ENCODE data around the gene RIN3. TPM values are rescaled to one million over a fixed set of nuclear protein-coding genes. Genes with fewer than 3 reads are reported as not detected.

The RIN3 gene
- total and polyA plus RNA-seq, 2 donors (not counting 3 experiments of a cell fraction or from before 2014, with no cell fraction given), result 5.1 to 20.8 TPM

- TF ChIP-seq POLR2A (IDR thresholded peaks at IDR 0.05; ENCODE audit: low read depth, low read length), result no peak
- TF ChIP-seq FOS (IDR thresholded peaks at IDR 0.05; ENCODE audit: borderline replicate concordance, insufficient read depth, low read length), result no peak
- no peak for TF ChIP-seq JUN (IDR thresholded peaks at IDR 0.05; ENCODE audit: borderline replicate concordance, insufficient read depth, insufficient read length, low read depth)
- TF ChIP-seq EZH2 (IDR thresholded peaks at IDR 0.05; ENCODE audit: borderline replicate concordance, low read depth, low read length, severe bottlenecking), result no peak
- TF ChIP-seq MYC (IDR thresholded peaks at IDR 0.05; ENCODE audit: low read depth, low read length), result no peak
- TF ChIP-seq CTCF (IDR thresholded peaks at IDR 0.05; ENCODE audit: extremely low read depth in 1 of 2, insufficient read depth in 1 of 2, low read depth in 1 of 2, low read length in 2 of 2), result no peak
- no peak for TF ChIP-seq POLR2AphosphoS5 (IDR thresholded peaks at IDR 0.05; ENCODE audit: insufficient read depth, low read depth, low read length)
- TF ChIP-seq, protein P1, sequence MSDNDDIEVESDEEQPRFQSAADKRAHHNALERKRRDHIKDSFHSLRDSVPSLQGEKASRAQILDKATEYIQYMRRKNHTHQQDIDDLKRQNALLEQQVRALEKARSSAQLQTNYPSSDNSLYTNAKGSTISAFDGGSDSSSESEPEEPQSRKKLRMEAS (IDR thresholded peaks at IDR 0.05; ENCODE audit: insufficient read depth, insufficient read length), result no peak
- no peak for TF ChIP-seq GATA2 (IDR thresholded peaks at IDR 0.05; ENCODE audit: insufficient read depth, insufficient read length, low read depth, low read length)
- Histone ChIP-seq H3K4me1 (ENCODE audit: control insufficient read depth, extremely low read depth, insufficient read depth, low read length) (no peaks in the 10 kb centered on the region), H4K20me1 (replicated peaks; ENCODE audit: control insufficient read depth, extremely low read depth, insufficient read depth, low read length) (no peaks in the 10 kb centered on the region), H3K9me3 (replicated peaks; ENCODE audit: control insufficient read depth, insufficient read depth, low read length) (no peaks in the 10 kb centered on the region), H3K4me2 (ENCODE audit: insufficient read depth, low read length) (no peak overlapping the region), H3K79me2 (ENCODE audit: control insufficient read depth, insufficient read depth, low read length) (no peaks in the 10 kb centered on the region), H3K27ac (ENCODE audit: insufficient read depth, low read depth, low read length) (no peak overlapping the region), H3K9me1 (replicated peaks; ENCODE audit: control insufficient read depth, extremely low read depth, insufficient read depth, low read length) (no peaks in the 10 kb centered on the region), H2AFZ (ENCODE audit: low read depth, low read length) (no peak overlapping the region), H3K9ac (replicated peaks; ENCODE audit: extremely low read depth, insufficient read depth, low read length) (no peak overlapping the region), H3K36me3 (ENCODE audit: control insufficient read depth in 2 of 2, extremely low read depth in 1 of 2, insufficient read depth in 2 of 2, low read length in 2 of 2) (peaks cover 0 to 4% of the 10 kb centered on the region in 2 experiments), H3K27me3 (ENCODE audit: control insufficient read depth in 2 of 2, insufficient read depth in 2 of 2, low read length in 2 of 2) (no peaks in the 10 kb centered on the region), H3K4me3 (replicated peaks in 1 of 3; ENCODE audit: insufficient read depth in 1 of 3, low read depth in 1 of 3, low read length in 3 of 3) (no peak overlapping the region)
- intact Hi-C loops (cut with micrococcal nuclease) (no loop called here), dilution Hi-C loops (cut with MboI; ENCODE audit: extremely low pct_ligation_motif_present, low sequenced_read_pairs) (loop anchor here (25.0 kb wide), 1 partner anchor 314 kb away; no protein-coding TSS in a partner anchor)
- no TSS peak for BruUV-seq (replicated peaks)
- FAIRE-seq (no peak), DNase-seq (ENCODE audit: low read depth, low spot score) (no peak)
- ChIA-PET POLR2A (no interaction called here), CTCF (no interaction called here)
Measured at GRCh38 chr14:92675976-92676375, 162.4 kb downstream of the RIN3 start.
